Suprapubic skin (tissue), 4 donors: ENCODE results near the gene ADARB1. TPM values are rescaled to one million over a fixed set of nuclear protein-coding genes. Genes with fewer than 3 reads are reported as not detected.

ENCODE experiments used
- DNase-seq, 2 donors: peaks; one replicate each; pipeline ENCODE4 v3.0.0-alpha.2; 2019; ENCODE audit warnings: low spot score in 2 of 2
- H3K27ac ChIP-seq: fragments of 200-600 bp; sonication (generic); one replicate; pipeline ENCODE4 v1.5.1; 2019
- H3K27me3 ChIP-seq: fragments of 200-600 bp; sonication (generic); one replicate; pipeline ENCODE4 v1.5.1; 2019
- H3K36me3 ChIP-seq: fragments of 200-600 bp; sonication (generic); one replicate; pipeline ENCODE4 v1.5.1; 2019
- H3K4me1 ChIP-seq: fragments of 200-600 bp; sonication (generic); one replicate; pipeline ENCODE4 v1.5.1; 2019
- H3K4me3 ChIP-seq: fragments of 200-600 bp; sonication (generic); one replicate; pipeline ENCODE4 v1.5.1; 2019; ENCODE audit warnings: mild to moderate bottlenecking
- H3K9me3 ChIP-seq: fragments of 200-600 bp; sonication (generic); one replicate; pipeline ENCODE4 v1.5.1; 2019
- EP300 ChIP-seq: sonication (generic); formaldehyde crosslinking; IDR thresholded peaks from one replicate; pipeline ENCODE4 v1.6.1; 2017; ENCODE audit warnings: antibody characterized with exemption
- POLR2A ChIP-seq, 2 donors: fragments of 450-650 bp; IDR thresholded peaks; one replicate each; pipeline ENCODE4 v1.6.1; 2017; ENCODE audit warnings: antibody characterized with exemption in 2 of 2, mild to moderate bottlenecking in 2 of 2, moderate library complexity in 2 of 2
- POLR2AphosphoS5 ChIP-seq, 3 donors: sonication (generic); formaldehyde crosslinking; IDR thresholded peaks; one replicate each; pipeline ENCODE4 v1.6.1; 2017; ENCODE audit warnings: antibody characterized with exemption in 3 of 3
- WGBS: methylation state at CpG from one replicate; pipeline ENCODE4 v1.1.5; 2018; 5-methylcytosine and 5-hydroxymethylcytosine counted together
- total RNA-seq, 4 donors: library from RNA; depleted of rRNA; stranded (reverse); fragments of >200 nt; gene quantifications; one replicate each; pipeline ENCODE4 v1.1.0, GENCODE V29; 2016
- TF ChIP-seq, protein P1 (sequence below), 2 donors: fragments of 200-600 bp in 1 of 2; fragments of 450-650 bp in 1 of 2; sonication (generic) in 1 of 2; IDR thresholded peaks; one replicate each; pipeline ENCODE4 v1.5.1; 2016 to 2019; ENCODE audit warnings: antibody characterized with exemption in 2 of 2, mild to moderate bottlenecking in 1 of 2, moderate library complexity in 1 of 2

Gene ADARB1
- total RNA-seq, 4 donors from 2014 or later, result 13.2 to 23.6 (median 20.3) TPM

DNA sequence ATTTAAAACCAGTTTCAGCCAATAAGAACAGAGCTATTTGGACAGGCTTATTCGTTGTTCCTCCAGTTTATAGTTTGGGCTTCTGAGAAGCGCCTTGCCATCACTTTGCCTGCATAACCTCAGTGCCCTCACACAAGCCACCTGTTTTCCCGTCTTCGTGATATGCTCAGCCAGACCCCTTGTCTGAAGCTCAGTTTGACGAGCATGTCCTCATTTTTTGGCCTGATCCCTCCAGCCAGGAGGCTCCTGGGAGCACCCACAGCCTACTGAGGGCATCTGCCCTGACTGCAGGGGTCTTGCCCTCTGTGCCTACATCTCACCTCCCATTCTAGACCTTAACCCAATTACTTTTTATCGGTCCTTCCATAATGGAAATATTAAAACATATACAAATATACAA is 95.3 kb downstream of the ADARB1 start:
- Histone ChIP-seq H3K27ac (no peak overlapping the region), H3K4me3 (no peak overlapping the region), H3K9me3 (no peaks in the 10 kb centered on the region), H3K27me3 (no peaks in the 10 kb centered on the region), H3K36me3 (peaks cover 7% of the 10 kb centered on the region), H3K4me1 (peaks cover 23% of the 10 kb centered on the region)
- WGBS, result 80% methylated on average over 6 of the region's 6 CpGs
- TF ChIP-seq POLR2A (IDR thresholded peaks at IDR 0.05) (no peak), POLR2AphosphoS5 (IDR thresholded peaks at IDR 0.05) (no peak), EP300 (no peak)
- TF ChIP-seq, protein P1, sequence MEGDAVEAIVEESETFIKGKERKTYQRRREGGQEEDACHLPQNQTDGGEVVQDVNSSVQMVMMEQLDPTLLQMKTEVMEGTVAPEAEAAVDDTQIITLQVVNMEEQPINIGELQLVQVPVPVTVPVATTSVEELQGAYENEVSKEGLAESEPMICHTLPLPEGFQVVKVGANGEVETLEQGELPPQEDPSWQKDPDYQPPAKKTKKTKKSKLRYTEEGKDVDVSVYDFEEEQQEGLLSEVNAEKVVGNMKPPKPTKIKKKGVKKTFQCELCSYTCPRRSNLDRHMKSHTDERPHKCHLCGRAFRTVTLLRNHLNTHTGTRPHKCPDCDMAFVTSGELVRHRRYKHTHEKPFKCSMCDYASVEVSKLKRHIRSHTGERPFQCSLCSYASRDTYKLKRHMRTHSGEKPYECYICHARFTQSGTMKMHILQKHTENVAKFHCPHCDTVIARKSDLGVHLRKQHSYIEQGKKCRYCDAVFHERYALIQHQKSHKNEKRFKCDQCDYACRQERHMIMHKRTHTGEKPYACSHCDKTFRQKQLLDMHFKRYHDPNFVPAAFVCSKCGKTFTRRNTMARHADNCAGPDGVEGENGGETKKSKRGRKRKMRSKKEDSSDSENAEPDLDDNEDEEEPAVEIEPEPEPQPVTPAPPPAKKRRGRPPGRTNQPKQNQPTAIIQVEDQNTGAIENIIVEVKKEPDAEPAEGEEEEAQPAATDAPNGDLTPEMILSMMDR (IDR thresholded peaks at IDR 0.05), result no peak
- DNase-seq, result no peak

DNA sequence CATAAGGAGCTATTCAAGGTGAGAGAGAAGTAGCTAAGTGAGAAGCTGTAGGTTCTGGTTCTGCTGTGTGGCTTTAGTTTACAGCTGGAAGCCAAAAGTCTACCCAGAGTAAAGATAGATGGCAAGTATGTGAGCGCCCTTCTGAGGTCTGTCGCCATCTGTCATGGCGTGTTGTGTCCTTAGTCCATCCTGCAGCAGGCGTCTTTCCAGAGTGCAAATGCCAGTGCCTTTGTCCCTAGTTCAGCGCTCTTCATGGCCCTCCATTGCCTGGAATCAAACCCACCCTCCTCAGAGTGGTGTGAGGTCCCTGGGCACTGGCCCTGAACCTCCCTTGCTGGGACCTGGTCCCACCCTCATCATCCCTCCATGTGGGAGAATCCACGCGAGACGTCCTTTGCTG is 96.6 kb downstream of the ADARB1 start:
- Histone ChIP-seq H3K36me3 (peaks cover 12% of the 10 kb centered on the region), H3K4me1 (peaks cover 23% of the 10 kb centered on the region), H3K27ac (no peak overlapping the region), H3K9me3 (no peaks in the 10 kb centered on the region), H3K4me3 (no peak overlapping the region), H3K27me3 (no peaks in the 10 kb centered on the region)
- TF ChIP-seq EP300 (no peak), POLR2AphosphoS5 (IDR thresholded peaks at IDR 0.05) (no peak), POLR2A (IDR thresholded peaks at IDR 0.05) (no peak)
- TF ChIP-seq, protein P1 (IDR thresholded peaks at IDR 0.05), result no peak
- DNase-seq, result no peak
- 95% methylated on average over 8 of the region's 8 CpGs for WGBS

DNA sequence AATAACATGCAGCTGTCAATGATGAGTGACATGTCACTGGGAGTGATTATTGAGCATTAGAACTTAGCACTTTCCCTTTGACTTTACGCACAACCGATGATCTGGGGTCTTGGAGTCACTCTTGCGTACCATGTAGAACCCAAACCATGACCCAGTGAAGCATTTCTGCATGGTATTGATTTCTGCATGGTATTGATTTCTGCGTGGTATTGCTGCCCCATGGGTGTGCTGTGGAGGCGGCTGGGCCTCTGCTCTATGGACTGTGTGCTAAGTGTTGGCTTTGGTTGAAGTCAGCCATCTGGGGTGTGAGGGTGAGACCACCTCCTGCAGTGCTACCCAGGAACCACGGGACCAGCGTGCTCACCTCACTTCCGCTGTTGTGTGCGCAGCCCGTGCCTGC is 98.0 kb downstream of the ADARB1 start:
- Histone ChIP-seq H3K4me1 (peaks cover 17% of the 10 kb centered on the region), H3K27me3 (no peaks in the 10 kb centered on the region), H3K4me3 (no peak overlapping the region), H3K36me3 (peaks cover 26% of the 10 kb centered on the region), H3K9me3 (no peaks in the 10 kb centered on the region), H3K27ac (no peak overlapping the region)
- TF ChIP-seq POLR2A (IDR thresholded peaks at IDR 0.05), result no peak
- TF ChIP-seq, protein P1 (IDR thresholded peaks at IDR 0.05), result no peak
- WGBS, result 97% methylated on average over 10 of the region's 10 CpGs
- DNase-seq, result no peak

DNA sequence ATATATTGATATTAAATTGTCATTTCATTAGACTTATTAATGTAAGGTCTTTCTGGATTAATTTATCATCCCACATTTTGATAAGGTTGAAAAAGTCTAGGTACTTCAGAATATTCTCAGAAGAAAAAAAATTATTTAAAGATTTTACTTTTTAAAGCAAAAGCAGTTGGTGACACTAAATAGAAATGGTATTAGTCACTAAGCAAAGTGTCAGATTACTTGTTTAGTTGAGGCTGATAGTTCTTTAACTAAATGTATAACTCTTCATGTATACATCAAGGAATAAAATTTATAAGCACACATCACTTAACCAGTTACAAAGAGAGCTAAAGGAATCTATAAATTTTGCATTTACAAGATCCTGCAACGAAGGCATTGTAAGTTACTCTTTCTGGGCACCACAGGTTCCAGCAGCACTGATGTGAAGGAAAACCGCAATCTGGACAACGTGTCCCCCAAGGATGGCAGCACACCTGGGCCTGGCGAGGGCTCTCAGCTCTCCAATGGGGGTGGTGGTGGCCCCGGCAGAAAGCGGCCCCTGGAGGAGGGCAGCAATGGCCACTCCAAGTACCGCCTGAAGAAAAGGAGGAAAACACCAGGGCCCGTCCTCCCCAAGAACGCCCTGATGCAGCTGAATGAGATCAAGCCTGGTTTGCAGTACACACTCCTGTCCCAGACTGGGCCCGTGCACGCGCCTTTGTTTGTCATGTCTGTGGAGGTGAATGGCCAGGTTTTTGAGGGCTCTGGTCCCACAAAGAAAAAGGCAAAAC is 101.1 kb downstream of the ADARB1 start:
- Histone ChIP-seq H3K36me3 (peaks cover 37% of the 10 kb centered on the region), H3K27me3 (no peaks in the 10 kb centered on the region), H3K4me3 (no peak overlapping the region), H3K27ac (no peak overlapping the region), H3K9me3 (no peaks in the 10 kb centered on the region), H3K4me1 (no peaks in the 10 kb centered on the region)
- TF ChIP-seq EP300, result no peak
- TF ChIP-seq POLR2A (IDR thresholded peaks at IDR 0.05), result no peak
- TF ChIP-seq, protein P1 (IDR thresholded peaks at IDR 0.05), result no peak
- no peak for TF ChIP-seq POLR2AphosphoS5 (IDR thresholded peaks at IDR 0.05)
- DNase-seq, result no peak
- WGBS, result 96% methylated on average over 12 of the region's 12 CpGs

DNA sequence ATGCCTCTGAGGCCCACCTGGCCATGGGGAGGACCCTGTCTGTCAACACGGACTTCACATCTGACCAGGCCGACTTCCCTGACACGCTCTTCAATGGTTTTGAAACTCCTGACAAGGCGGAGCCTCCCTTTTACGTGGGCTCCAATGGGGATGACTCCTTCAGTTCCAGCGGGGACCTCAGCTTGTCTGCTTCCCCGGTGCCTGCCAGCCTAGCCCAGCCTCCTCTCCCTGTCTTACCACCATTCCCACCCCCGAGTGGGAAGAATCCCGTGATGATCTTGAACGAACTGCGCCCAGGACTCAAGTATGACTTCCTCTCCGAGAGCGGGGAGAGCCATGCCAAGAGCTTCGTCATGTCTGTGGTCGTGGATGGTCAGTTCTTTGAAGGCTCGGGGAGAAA is 101.8 kb downstream of the ADARB1 start:
- no peak for DNase-seq
- no peaks in the 10 kb centered on the region for H3K27me3 ChIP-seq
- no peaks in the 10 kb centered on the region for H3K9me3 ChIP-seq
- H3K36me3 ChIP-seq, result peaks cover 43% of the 10 kb centered on the region
- WGBS, result 96% methylated on average over 16 of the region's 16 CpGs
- H3K27ac ChIP-seq, result no peak overlapping the region
- no peak overlapping the region for H3K4me3 ChIP-seq
- TF ChIP-seq EP300, result no peak
- TF ChIP-seq POLR2AphosphoS5 (IDR thresholded peaks at IDR 0.05), result no peak
- TF ChIP-seq POLR2A (IDR thresholded peaks at IDR 0.05), result no peak
- TF ChIP-seq, protein P1 (IDR thresholded peaks at IDR 0.05), result no peak
- no peaks in the 10 kb centered on the region for H3K4me1 ChIP-seq
